ENCODE data around the gene MTMR6. TPM values are rescaled to one million over a fixed set of nuclear protein-coding genes. Genes with fewer than 3 reads are reported as not detected.

Gene MTMR6
- total RNA-seq, 1 donor from 2014 or later: 9.6 TPM

DNA sequence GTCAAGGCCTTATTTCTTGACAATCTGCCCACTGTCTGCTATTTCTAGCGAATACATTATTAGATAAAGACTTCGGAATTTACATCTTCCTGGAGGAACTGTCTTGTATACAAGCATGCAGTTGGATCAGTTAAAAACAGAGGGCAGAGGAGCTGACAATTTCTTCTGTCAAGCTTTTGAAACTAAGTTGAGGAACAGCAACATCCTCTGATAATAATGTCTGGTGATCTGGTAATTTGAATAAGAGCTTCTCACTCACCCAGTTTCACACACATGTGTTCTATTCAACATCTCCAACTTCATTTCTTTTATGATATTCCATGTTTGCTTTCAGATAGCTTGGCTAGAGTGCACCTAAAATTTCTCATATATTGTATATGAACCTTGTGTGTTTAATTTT is 50.2 kb downstream of the MTMR6 start:
- TF ChIP-seq, protein P1, sequence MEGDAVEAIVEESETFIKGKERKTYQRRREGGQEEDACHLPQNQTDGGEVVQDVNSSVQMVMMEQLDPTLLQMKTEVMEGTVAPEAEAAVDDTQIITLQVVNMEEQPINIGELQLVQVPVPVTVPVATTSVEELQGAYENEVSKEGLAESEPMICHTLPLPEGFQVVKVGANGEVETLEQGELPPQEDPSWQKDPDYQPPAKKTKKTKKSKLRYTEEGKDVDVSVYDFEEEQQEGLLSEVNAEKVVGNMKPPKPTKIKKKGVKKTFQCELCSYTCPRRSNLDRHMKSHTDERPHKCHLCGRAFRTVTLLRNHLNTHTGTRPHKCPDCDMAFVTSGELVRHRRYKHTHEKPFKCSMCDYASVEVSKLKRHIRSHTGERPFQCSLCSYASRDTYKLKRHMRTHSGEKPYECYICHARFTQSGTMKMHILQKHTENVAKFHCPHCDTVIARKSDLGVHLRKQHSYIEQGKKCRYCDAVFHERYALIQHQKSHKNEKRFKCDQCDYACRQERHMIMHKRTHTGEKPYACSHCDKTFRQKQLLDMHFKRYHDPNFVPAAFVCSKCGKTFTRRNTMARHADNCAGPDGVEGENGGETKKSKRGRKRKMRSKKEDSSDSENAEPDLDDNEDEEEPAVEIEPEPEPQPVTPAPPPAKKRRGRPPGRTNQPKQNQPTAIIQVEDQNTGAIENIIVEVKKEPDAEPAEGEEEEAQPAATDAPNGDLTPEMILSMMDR (IDR thresholded peaks at IDR 0.05; ENCODE audit: unreplicated experiment): no peak
- Mint-ChIP-seq H3K4me1 (ENCODE audit: low read depth) (no peaks in the 10 kb centered on the region), H3K36me3 (ENCODE audit: insufficient read depth) (no peaks in the 10 kb centered on the region), H3K9me3 (ENCODE audit: low read depth) (no peaks in the 10 kb centered on the region), H3K27me3 (no peaks in the 10 kb centered on the region), H3K27ac (no peak overlapping the region), H3K4me3 (ENCODE audit: low read depth) (no peak overlapping the region)
- no peak for DNase-seq (ENCODE audit: low spot score, unreplicated experiment)

- H3K27ac Mint-ChIP-seq: no peak overlapping the region
- H3K27me3 Mint-ChIP-seq: peaks cover 5% of the 10 kb centered on the region
- H3K9me3 Mint-ChIP-seq (ENCODE audit: low read depth): no peaks in the 10 kb centered on the region
Observed at GRCh38 chr13:25233861-25234260, 53.4 kb downstream of the MTMR6 start.

GRCh38 chr13:25232937-25233515 is 54.3 kb downstream of the MTMR6 start:
- Mint-ChIP-seq H3K27me3 (peaks cover 8% of the 10 kb centered on the region), H3K4me3 (ENCODE audit: low read depth) (no peak overlapping the region), H3K4me1 (ENCODE audit: low read depth) (no peaks in the 10 kb centered on the region), H3K27ac (no peak overlapping the region), H3K36me3 (ENCODE audit: insufficient read depth) (no peaks in the 10 kb centered on the region), H3K9me3 (ENCODE audit: low read depth) (no peaks in the 10 kb centered on the region)
- TF ChIP-seq, protein P1 (IDR thresholded peaks at IDR 0.05; ENCODE audit: unreplicated experiment): peak; percentile 68
- no peak for DNase-seq (ENCODE audit: low spot score, unreplicated experiment)

More at GRCh38 chr13:25233861-25234260, 53.4 kb downstream of the MTMR6 start:
- TF ChIP-seq, protein P1 (IDR thresholded peaks at IDR 0.05; ENCODE audit: unreplicated experiment): no peak
- Mint-ChIP-seq H3K36me3 (ENCODE audit: insufficient read depth) (no peaks in the 10 kb centered on the region), H3K4me3 (ENCODE audit: low read depth) (no peak overlapping the region), H3K4me1 (ENCODE audit: low read depth) (no peaks in the 10 kb centered on the region)
- DNase-seq (ENCODE audit: low spot score, unreplicated experiment): no peak

- H3K4me1 Mint-ChIP-seq (ENCODE audit: low read depth): no peaks in the 10 kb centered on the region
- no peak overlapping the region for H3K27ac Mint-ChIP-seq
- peaks cover 13% of the 10 kb centered on the region for H3K27me3 Mint-ChIP-seq
- H3K9me3 Mint-ChIP-seq (ENCODE audit: low read depth): no peaks in the 10 kb centered on the region
- H3K4me3 Mint-ChIP-seq (ENCODE audit: low read depth): no peak overlapping the region
- TF ChIP-seq, protein P1 (IDR thresholded peaks at IDR 0.05; ENCODE audit: unreplicated experiment): no peak
- DNase-seq (ENCODE audit: low spot score, unreplicated experiment): no peak
- H3K36me3 Mint-ChIP-seq (ENCODE audit: insufficient read depth): no peaks in the 10 kb centered on the region
Observed at GRCh38 chr13:25231517-25231916, 55.8 kb downstream of the MTMR6 start.

GRCh38 chr13:25227690-25228089 is 59.6 kb downstream of the MTMR6 start:
- DNase-seq (ENCODE audit: low spot score, unreplicated experiment): no peak
- H3K9me3 Mint-ChIP-seq (ENCODE audit: low read depth): no peaks in the 10 kb centered on the region

More at GRCh38 chr13:25227690-25228089, 59.6 kb downstream of the MTMR6 start:
- Mint-ChIP-seq H3K27ac (no peak overlapping the region), H3K4me1 (ENCODE audit: low read depth) (no peaks in the 10 kb centered on the region), H3K27me3 (peaks cover 20% of the 10 kb centered on the region), H3K4me3 (ENCODE audit: low read depth) (no peak overlapping the region), H3K36me3 (ENCODE audit: insufficient read depth) (no peaks in the 10 kb centered on the region)
- TF ChIP-seq, protein P1 (IDR thresholded peaks at IDR 0.05; ENCODE audit: unreplicated experiment): no peak
